ENCODE measurements around the gene IPO4.
"Not testable (repeated sequence)": the region's sequence is repeated elsewhere in the genome, so short reads cannot be mapped to it uniquely, and the experiment has no call there.

IPO4 gene

DNA sequence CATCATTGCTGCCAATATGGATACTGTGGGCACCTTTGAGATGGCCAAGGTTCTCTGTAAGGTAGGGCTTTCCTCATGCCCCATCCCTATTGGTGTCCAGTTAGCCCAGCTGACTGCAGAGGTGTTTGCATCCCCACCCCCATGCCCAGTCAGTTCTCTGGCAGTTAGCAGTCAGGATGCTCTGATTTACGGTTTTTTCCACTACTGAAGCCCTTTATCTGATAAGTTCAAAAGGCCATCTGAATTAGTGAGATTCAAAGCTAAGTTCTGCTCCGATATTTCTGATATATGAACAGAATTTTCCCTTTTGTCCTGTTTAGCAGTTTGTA lies 44.9 kb upstream of the IPO4 start:
- peaks cover 47% of the 10 kb centered on the region for H3K36me3 ChIP-seq (ENCODE audit: insufficient read depth, low read length)
- TF ChIP-seq POLR2AphosphoS5 (IDR thresholded peaks at IDR 0.05; ENCODE audit: borderline replicate concordance, low read depth, low read length): no peak
- no peak for TF ChIP-seq FOXP2 (optimal IDR thresholded peaks at IDR 0.05; ENCODE audit: control extremely low read depth, extremely low read length, insufficient read depth)
- TF ChIP-seq EZH2 (IDR thresholded peaks at IDR 0.05): no peak
- no peak for DNase-seq (ENCODE audit: low read depth, low spot score)
- peak overlapping the region; percentile 98 for H3K4me3 ChIP-seq
- no peaks in the 10 kb centered on the region for H3K9me3 ChIP-seq (ENCODE audit: low read depth, low read length)
- H3K27ac ChIP-seq: no peak overlapping the region
- H3K9ac ChIP-seq (ENCODE audit: insufficient read length): peak overlapping the region; percentile 93

GRCh38 chr14:24232645-24233537 lies 44.3 kb upstream of the IPO4 start, which contains the start of gene GMPR2:
Gene GMPR2, plus strand, starts transcription at chr14:24232929. Its CDS starts 325 bp downstream, at chr14:24233254.
- H3K4me3 ChIP-seq: peak within 1 kb of the TSS; percentile 98
- peaks cover 46% of the 10 kb centered on the region for H3K36me3 ChIP-seq (ENCODE audit: insufficient read depth, low read length)
- peak within 1 kb of the TSS; percentile 93 for H3K9ac ChIP-seq (ENCODE audit: insufficient read length)
- no peaks in the 10 kb centered on the region for H3K9me3 ChIP-seq (ENCODE audit: low read depth, low read length)
- TF ChIP-seq FOXP2 (optimal IDR thresholded peaks at IDR 0.05; ENCODE audit: control extremely low read depth, extremely low read length, insufficient read depth) (peak; percentile 2), EZH2 (IDR thresholded peaks at IDR 0.05) (no peak), POLR2AphosphoS5 (IDR thresholded peaks at IDR 0.05; ENCODE audit: borderline replicate concordance, low read depth, low read length) (peak; percentile 83)
- no peak for DNase-seq (ENCODE audit: low read depth, low spot score)
- H3K27ac ChIP-seq: peak within 1 kb of the TSS; percentile 92

- peak within 1 kb of the TSS; percentile 92 for H3K27ac ChIP-seq
- peaks cover 40% of the 10 kb centered on the region for H3K36me3 ChIP-seq (ENCODE audit: insufficient read depth, low read length)
- H3K9ac ChIP-seq (ENCODE audit: insufficient read length): peak within 1 kb of the TSS; percentile 93
- DNase-seq (ENCODE audit: low read depth, low spot score): peak; percentile 84
- peak within 1 kb of the TSS; percentile 98 for H3K4me3 ChIP-seq
- no peaks in the 10 kb centered on the region for H3K9me3 ChIP-seq (ENCODE audit: low read depth, low read length)
- peak; percentile 58 for TF ChIP-seq POLR2AphosphoS5 (IDR thresholded peaks at IDR 0.05; ENCODE audit: borderline replicate concordance, low read depth, low read length)
- TF ChIP-seq FOXP2 (optimal IDR thresholded peaks at IDR 0.05; ENCODE audit: control extremely low read depth, extremely low read length, insufficient read depth): peak; percentile 25
- no peak for TF ChIP-seq EZH2 (IDR thresholded peaks at IDR 0.05)
These were observed 43.6 kb upstream of the IPO4 start, which contains the start of gene NEDD8 for GRCh38 chr14:24232121-24232644. Gene NEDD8, minus strand, starts transcription at chr14:24232367. Its CDS starts 100 bp downstream, at chr14:24232267.

DNA sequence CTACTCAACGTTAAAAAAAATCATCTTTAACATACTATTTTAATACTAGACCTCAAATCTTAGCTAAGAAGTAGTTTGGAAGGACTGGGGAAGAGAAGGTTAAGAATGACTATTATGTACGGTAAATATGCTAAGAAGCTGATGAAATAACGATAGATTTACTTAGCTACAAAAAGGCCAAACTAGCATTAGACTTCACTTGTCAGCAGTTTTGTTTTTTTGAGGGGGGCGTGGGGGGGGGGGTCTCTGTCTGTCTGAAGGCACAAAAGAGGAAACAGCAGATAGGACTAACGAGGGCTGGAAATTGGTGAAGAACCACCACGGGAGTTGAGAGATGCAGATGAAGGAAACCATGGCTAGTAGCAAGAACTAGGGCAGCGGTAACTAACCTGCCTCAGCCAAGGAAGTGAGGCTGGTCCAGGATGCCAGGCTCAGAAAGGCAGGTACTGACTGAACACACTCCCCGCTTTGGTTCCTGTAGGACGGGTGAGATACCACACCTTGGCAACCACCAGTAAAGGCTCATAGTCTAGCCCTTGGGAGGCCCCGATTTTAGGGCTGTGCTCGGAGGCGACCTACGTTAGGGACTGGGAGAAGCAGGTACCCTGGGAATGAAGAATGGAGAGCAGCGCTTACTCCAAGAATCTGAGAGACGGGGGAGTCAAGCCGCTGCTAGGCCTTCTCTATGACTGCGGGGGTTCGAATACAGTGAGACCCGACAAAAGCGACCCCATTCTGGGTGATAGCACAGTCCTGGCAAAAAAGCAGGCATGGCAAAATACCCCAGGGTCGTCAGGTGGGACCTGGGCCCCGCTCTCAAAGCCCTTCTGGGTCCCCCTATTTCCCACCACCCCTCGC lies 42.9 kb upstream of the IPO4 start:
- TF ChIP-seq FOXP2 (optimal IDR thresholded peaks at IDR 0.05; ENCODE audit: control extremely low read depth, extremely low read length, insufficient read depth) (no peak), POLR2AphosphoS5 (IDR thresholded peaks at IDR 0.05; ENCODE audit: borderline replicate concordance, low read depth, low read length) (no peak), EZH2 (IDR thresholded peaks at IDR 0.05) (no peak)
- H3K9me3 ChIP-seq (ENCODE audit: low read depth, low read length): no peaks in the 10 kb centered on the region
- no peak for DNase-seq (ENCODE audit: low read depth, low spot score)
- H3K9ac ChIP-seq (ENCODE audit: insufficient read length): peak overlapping the region; percentile 93
- H3K27ac ChIP-seq: peak overlapping the region; percentile 92
- peak overlapping the region; percentile 98 for H3K4me3 ChIP-seq
- peaks cover 36% of the 10 kb centered on the region for H3K36me3 ChIP-seq (ENCODE audit: insufficient read depth, low read length)

GRCh38 chr14:24228902-24229301 lies 40.3 kb upstream of the IPO4 start:
- no peaks in the 10 kb centered on the region for H3K9me3 ChIP-seq (ENCODE audit: low read depth, low read length)
- no peak overlapping the region for H3K4me3 ChIP-seq
- no peak overlapping the region for H3K9ac ChIP-seq (ENCODE audit: insufficient read length)
- H3K27ac ChIP-seq: 0 out of 2 replicates have a peak overlapping the region, but pooled peaks have one; percentile 36
- TF ChIP-seq POLR2AphosphoS5 (IDR thresholded peaks at IDR 0.05; ENCODE audit: borderline replicate concordance, low read depth, low read length) (no peak), FOXP2 (optimal IDR thresholded peaks at IDR 0.05; ENCODE audit: control extremely low read depth, extremely low read length, insufficient read depth) (no peak), EZH2 (IDR thresholded peaks at IDR 0.05) (no peak)
- no peak for DNase-seq (ENCODE audit: low read depth, low spot score)
- peaks cover 10% of the 10 kb centered on the region; the same call in 1 of the 2 replicates for H3K36me3 ChIP-seq (ENCODE audit: insufficient read depth, low read length)

- Histone ChIP-seq H3K36me3 (ENCODE audit: insufficient read depth, low read length) (peaks cover 9% of the 10 kb centered on the region; the same call in 1 of the 2 replicates), H3K27ac (peak overlapping the region; percentile 21; the same call in 1 of the 2 replicates), H3K9ac (ENCODE audit: insufficient read length) (no peak overlapping the region), H3K4me3 (no peak overlapping the region), H3K9me3 (ENCODE audit: low read depth, low read length) (no peaks in the 10 kb centered on the region)
- DNase-seq (ENCODE audit: low read depth, low spot score): no peak
- TF ChIP-seq EZH2 (IDR thresholded peaks at IDR 0.05) (no peak), FOXP2 (optimal IDR thresholded peaks at IDR 0.05; ENCODE audit: control extremely low read depth, extremely low read length, insufficient read depth) (no peak), POLR2AphosphoS5 (IDR thresholded peaks at IDR 0.05; ENCODE audit: borderline replicate concordance, low read depth, low read length) (no peak)
These were observed 37.9 kb upstream of the IPO4 start for GRCh38 chr14:24226473-24226872.

DNA sequence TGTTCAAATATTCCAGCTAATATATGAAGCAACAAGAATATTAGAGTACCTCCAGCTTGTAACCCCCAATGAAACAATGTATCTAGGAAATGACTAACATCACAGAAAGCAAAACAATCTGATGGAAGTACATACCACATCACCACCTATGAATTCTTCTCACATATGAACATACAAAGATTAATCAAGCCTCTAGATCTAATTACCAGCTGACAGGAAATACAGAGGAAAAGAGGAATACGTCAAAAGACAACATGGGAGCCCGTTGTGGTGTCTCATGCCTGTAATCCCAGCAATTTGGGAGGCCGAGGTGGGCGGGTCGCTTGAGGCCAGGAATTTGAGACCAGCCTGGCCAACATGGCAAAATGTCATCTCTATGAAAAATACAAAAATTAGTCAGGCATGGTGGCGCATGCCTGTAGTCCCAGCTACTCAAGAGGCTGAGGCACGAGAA lies 36.0 kb upstream of the IPO4 start:
- no peak for DNase-seq (ENCODE audit: low read depth, low spot score)
- no peaks in the 10 kb centered on the region for H3K9me3 ChIP-seq (ENCODE audit: low read depth, low read length)
- H3K36me3 ChIP-seq (ENCODE audit: insufficient read depth, low read length): peaks cover 9% of the 10 kb centered on the region; the same call in 1 of the 2 replicates
- no peak overlapping the region for H3K9ac ChIP-seq (ENCODE audit: insufficient read length)
- TF ChIP-seq POLR2AphosphoS5 (IDR thresholded peaks at IDR 0.05; ENCODE audit: borderline replicate concordance, low read depth, low read length) (no peak), EZH2 (IDR thresholded peaks at IDR 0.05) (no peak), FOXP2 (optimal IDR thresholded peaks at IDR 0.05; ENCODE audit: control extremely low read depth, extremely low read length, insufficient read depth) (no peak)
- H3K27ac ChIP-seq: no peak overlapping the region
- H3K4me3 ChIP-seq: no peak overlapping the region

DNA sequence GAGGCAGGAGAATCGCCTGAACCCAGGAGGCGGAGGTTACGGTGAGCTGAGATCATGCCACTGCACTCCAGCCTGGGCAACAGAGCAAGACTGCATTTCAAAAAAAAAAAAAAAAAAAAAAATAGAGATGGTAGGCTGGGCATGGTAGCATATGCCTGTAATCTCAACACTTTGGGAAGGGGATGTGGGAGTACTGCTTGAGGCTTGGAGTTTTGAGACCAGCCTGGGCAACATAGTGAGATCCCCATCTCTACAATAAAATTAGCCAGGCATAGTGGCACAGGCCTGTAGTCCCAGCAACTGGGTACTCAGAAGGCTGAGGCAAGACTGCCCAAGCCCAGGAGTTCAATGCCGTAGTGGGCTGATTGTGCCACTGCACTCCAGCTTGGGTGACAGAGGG lies 34.4 kb upstream of the IPO4 start:
- H3K9ac ChIP-seq (ENCODE audit: insufficient read length); DNase-seq (ENCODE audit: low read depth, low spot score); H3K36me3 ChIP-seq (ENCODE audit: insufficient read depth, low read length); H3K27ac ChIP-seq; H3K4me3 ChIP-seq; H3K9me3 ChIP-seq (ENCODE audit: low read depth, low read length): not testable (repeated sequence)
